Skin of body (tissue), 2 donors: Measurements from ENCODE around the gene STK11. TPM values are rescaled to one million over a fixed set of nuclear protein-coding genes. Genes with fewer than 3 reads are reported as not detected.
"Not testable (repeated sequence)": the region's sequence is repeated elsewhere in the genome, so short reads cannot be mapped to it uniquely, and the experiment has no call there.

ENCODE experiments used
- DNase-seq: peaks from one replicate; lab custom pipeline; 2025; lab: John Stamatoyannopoulos, UW
- total RNA-seq: library from RNA; depleted of rRNA; stranded (reverse); fragments of >200 nt; gene quantifications from one replicate; pipeline ENCODE4 v1.2.3, GENCODE V29; 2014

Gene STK11
- total RNA-seq, 1 donor from 2014 or later = 37.3 TPM

DNA sequence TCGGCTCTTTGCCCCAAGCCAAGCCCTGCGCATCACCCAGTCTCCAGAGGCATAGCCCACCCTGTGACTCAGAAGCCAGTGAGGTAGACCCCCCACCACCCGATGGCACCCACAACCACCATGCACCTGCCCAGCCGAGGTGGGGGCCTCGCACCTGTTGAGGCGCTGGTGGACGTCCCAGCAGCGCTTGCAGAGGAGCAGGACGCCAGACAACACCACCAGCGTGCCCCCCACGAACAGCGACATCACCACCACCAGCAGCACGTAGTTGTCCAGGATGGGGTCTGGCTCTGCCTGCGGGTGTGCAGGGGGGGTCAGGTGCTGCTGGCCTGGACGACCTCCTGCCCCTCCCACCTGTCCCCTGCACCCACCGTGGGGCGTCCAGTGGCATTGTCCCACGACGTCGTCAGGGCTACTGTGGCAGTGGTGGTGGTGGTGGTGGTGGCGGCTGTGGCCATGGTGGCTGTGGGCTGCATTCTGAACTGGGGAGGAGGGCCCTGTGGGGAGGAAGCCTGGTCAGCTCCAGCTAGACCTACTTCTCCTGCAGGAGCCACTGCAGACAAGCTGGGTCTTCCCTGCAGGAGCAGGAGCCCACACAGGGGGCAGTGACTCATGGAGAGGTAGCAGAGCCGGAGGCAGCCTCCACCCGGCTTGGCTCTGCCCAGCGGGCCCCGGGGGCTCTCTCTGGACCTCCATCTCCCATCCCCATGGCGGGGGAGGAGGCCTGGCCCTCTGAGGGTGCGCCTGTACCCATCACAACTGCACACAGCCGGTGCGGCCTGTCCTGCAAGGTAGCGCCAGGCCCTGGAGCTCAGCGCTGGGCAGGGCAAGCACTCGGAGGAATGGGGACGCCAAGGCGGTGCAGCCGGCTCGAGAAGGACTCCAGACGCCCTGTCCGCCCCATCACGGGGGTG, 30.3 kb downstream of the STK11 start:
- DNase-seq = no peak

DNA sequence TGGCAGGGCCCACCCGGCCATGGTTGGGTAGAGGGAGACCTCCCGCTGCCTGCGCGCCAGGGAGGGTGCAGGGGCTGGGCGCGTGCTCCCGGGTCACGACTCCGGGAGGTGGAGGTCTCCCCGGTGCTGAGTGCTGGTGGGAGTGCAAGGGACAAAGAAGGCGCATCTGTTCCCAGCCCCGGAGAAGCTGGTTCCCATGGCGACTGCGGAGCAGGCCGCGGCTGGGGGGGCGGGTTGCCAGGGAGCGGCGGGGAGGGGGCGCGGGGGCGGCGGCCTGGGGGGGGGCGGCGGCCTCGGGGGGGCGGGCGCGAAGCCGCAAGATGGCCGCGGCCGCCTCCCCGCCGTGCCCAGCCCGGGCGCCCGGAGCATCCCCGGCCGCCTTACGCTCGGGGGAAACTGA, 31.0 kb downstream of the STK11 start:
- no peak for DNase-seq

DNA sequence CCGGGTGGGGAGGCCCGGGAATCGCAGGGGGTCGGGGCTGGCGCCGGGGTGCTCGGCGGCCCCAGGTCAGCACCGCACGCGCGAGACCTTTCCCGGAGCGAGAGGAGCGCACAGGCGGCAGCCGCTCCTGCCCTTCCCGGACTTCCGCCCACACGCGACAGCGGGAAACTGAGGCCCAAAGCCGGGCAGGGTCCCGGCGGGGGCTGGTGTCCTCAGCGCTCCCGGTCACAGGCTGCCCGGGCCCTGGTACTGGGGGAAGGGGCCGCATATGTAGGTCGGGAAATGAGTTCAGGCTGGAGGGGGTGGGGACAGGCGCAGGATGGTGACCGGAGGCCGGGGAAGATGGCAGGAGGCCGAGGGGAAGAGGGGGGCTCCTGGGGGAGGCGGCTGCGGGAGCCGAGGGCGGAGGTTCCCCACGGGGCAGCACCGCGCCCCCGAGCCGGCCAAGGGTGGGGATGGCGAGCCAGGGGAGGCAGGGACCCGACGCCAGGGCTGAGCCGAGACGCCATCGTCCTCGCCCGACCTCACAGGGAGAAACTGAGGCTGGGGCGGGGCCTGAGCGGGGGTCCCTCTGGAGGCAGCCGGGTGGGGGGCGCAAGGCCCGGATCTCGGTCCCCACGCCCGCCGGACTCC, 31.6 kb downstream of the STK11 start:
- DNase-seq = no peak

GRCh38 chr19:1237754-1238368, 32.3 kb downstream of the STK11 start, which contains the start of gene CBARP:
CBARP (minus strand) TSS chr19:1238005; CDS start chr19:1236100, 1,905 bp downstream.
- DNase-seq = no peak

GRCh38 chr19:1238369-1239303, 33.1 kb downstream of the STK11 start:
- DNase-seq = no peak

DNA sequence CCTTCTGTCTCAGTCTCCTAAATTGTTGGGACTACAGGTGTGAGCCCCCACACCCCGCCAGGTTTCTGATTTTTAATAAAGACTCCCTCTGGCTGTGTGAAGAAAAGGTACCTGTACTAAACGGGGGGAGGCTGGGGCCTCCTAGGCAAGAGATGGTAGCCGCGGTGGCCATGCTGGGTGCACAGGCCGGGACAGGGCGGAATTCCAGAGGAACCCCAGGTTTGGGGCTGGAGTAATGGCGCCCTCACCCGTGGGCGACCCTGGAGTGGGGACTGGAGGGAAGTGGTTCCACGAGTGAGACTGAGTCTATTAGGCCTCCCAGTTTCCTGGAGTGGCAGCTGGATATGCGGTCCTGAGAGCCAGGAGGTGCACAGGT, 33.8 kb downstream of the STK11 start:
- DNase-seq = no peak

DNA sequence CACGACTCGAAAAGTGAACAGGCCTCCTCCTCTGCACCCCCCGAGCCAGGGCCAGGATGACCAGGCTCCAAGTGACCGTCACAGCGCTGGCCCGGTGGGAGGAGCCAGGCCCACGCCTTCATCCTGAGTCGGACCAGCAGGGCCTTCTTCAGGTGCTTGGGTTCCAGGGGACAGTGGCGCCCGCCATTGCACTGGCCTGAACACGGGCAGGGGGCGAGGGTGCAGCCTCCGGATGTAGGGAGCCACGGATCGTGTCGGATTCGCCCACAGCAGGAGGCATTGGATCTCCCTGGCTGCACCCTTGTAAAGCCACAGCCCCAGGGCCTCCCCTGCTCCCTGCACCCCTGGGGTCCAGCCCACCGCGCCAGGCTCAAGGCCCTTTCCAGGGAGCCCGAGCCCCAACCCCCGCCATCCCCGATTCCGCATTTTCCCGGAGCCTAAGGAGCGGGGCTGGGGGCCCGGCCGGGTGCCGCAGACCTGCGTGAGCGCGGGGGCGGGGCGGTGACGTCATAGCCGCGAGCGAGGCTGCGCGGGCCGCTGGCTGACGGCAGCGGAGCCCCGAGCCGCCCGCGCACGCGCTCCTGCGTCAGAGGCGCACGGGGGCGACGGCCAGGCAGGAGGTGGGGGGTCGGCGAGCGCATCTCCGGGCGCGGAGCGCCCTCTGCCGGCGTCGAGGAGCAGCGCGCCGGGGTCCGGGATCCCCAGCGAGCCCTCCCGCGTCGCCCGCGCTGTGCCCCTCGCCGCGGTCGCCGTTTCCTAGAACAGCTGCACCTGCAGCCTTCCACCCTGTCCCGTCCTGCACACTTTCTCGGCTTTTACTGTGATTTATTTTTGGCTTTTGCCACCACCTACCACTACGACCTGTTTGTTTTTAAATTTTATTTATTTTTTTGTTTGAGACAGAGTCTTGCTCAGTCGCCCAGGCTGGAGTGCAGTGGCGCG, 34.5 kb downstream of the STK11 start:
- DNase-seq = peak; percentile 94

DNA sequence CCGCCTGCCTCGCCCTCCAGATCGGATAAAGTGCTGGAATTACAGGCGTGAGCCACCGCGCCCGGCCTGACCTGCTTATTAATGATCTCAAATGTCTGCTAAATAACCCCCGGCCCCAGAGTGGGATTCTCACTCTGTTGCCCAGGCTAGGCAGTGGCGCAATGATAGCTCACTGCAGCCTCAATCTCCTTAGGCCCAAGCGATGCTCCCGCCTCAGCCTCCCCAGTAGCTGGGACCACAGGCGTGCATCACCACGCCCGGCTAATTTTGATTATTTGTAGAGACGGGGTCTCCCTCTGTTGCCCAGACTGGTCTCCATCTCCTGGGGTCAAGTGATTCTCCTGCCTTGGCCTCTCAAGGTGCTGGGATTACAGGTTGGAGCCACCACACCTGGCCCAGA, 35.3 kb downstream of the STK11 start:
- DNase-seq = no peak

DNA sequence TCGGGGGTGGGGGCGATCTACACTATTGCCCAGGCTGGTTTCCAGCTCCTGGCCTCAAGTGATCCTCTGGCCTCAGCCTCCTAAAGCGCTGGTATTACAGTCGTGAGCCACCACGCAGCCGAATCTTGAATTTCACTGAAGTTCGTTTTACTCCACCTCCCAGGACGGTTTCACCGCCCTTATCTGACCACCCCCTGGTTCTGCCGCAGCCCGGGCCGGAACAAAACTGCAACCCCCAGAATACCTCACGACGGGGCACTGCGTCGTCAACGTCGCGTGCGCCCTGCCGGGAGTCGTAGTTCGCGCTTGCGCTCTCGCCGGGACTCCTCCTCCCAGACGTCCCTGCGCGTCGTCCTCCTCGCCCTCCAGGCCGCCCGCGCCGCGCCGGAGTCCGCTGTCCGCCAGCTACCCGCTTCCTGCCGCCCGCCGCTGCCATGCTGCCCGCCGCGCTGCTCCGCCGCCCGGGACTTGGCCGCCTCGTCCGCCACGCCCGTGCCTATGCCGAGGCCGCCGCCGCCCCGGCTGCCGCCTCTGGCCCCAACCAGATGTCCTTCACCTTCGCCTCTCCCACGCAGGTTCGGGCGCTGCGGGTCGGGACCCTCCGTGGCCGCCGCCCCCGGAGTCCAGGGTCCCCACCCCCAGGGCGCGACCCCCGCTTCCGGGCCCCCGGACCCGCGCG, 36.0 kb downstream of the STK11 start, which contains the start of gene ATP5F1D:
TSS of gene ATP5F1D (plus strand) at position 335 of the 679 bp plus-strand sequence. CDS start at position 435, 100 bp downstream.
- DNase-seq = peak; percentile 91

DNA sequence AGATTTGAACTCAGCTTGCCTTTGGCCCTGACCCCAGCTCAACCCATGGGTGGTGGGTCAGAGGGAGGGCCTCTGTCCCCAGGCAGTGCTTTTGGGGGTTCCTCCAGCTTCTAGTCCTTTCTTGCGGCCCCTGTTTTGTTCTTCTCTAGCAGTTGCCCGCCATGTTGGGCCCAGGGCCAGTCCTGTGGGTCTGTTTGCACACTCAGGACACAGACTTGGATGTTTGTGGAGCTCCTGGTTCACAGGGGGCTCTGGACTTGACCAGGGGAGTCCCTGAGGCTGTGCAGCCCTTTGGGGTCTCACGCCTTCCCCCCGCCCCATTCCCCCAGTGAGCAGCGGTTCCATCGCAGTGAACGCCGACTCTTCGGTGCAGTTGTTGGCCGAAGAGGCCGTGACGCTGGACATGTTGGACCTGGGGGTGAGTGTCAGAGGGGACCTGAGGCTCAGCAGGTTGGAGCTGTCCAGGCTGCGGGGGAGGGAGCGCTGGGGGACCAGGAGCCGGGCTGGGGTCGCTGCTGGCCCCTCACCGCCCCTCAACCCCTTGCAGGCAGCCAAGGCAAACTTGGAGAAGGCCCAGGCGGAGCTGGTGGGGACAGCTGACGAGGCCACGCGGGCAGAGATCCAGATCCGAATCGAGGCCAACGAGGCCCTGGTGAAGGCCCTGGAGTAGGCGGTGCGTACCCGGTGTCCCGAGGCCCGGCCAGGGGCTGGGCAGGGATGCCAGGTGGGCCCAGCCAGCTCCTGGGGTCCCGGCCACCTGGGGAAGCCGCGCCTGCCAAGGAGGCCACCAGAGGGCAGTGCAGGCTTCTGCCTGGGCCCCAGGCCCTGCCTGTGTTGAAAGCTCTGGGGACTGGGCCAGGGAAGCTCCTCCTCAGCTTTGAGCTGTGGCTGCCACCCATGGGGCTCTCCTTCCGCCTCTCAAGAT, 38.5 kb downstream of the STK11 start:
- peak; percentile 63 for DNase-seq

DNA sequence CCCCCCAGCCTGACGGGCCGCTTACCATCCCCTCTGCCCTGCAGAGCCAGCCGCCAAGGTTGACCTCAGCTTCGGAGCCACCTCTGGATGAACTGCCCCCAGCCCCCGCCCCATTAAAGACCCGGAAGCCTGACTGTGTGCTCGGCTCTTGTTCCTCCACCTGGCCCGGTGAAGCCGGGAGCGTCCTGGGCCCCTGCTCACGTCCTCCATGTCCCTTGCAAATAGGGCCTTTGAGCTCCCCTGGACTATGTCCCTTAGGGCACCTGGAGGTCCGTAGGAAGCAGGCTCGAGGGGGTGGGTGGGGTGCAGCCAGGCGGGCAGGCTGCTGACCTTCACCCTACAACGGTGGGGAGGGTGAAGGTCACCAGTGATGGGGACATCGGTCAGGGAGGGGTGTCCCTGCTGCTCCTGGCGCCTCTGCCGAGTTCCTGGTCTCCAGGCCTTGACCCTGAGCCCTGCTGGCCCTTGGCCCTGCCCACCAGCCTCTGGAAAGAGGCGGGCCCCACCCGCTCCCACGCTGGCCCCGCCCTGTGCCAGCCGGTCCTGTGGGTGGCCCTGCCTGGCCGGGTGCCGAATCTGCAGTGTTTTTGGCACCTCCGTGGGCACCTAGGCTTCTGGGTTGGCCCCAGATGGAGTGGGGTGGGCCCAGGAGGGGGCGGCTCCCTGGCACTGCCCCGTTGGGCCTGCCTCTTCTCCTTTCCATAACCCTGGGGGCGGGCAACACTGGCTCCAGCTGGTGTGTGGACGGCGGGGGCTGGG, 39.3 kb downstream of the STK11 start:
- DNase-seq = no peak

DNA sequence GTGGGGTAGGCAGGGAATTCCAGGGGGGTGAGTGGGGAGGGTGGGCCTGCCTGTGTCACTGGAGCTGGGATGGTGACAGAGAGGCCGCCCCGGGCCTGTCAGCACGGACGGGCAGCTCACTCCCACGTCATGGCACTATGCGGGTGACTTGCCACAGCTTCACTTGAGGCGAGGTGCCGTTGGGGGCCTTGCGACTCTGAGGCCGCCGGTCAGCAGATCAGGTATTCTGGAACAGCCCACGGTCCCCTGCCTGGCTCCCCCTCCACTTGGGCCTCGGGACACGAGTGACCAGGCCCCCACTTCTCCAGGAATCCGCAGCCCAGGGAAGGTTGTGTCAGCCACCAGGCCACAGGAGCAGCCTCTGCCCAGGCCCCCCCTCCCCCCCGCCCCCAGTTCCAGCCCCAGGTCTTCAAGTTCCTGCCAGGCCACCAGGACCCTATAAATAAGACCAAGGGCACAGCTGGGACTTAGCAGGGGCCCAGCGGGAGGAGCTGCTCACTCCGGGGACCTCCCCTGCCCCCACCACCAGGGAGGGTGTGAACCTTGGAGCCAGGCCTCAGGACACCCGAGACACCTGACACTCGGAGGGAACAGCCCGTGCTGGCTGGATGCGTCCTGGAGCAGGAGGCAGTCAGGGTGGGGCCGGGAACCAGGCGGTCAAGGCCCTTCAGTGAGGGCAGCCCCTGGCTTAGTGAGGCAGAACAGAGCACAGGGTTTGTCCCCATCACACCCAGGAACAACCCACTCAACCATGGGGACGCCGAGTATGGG, 40.1 kb downstream of the STK11 start:
- no peak for DNase-seq

- not testable (repeated sequence) for DNase-seq
These were observed 40.9 kb downstream of the STK11 start for GRCh38 chr19:1246265-1247087.

DNA sequence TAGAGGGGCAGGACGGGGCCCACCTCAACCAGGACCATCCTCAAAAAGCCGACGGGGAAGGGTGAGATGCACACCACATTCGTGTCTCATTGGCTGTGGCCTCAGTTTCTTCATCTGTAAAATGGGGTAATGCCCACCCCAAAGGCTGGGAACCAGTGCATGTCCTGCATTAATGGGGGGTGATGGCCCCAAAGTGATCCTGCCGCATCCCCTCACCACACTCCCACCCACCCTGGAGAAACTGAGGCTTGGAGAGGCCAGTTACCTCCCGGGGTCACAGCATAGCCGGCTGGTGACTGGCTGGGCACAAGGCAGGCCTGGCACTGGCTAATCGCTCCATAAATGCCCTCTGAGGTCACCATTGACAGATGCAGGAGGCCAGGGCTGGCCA, 42.2 kb downstream of the STK11 start:
- no peak for DNase-seq

DNA sequence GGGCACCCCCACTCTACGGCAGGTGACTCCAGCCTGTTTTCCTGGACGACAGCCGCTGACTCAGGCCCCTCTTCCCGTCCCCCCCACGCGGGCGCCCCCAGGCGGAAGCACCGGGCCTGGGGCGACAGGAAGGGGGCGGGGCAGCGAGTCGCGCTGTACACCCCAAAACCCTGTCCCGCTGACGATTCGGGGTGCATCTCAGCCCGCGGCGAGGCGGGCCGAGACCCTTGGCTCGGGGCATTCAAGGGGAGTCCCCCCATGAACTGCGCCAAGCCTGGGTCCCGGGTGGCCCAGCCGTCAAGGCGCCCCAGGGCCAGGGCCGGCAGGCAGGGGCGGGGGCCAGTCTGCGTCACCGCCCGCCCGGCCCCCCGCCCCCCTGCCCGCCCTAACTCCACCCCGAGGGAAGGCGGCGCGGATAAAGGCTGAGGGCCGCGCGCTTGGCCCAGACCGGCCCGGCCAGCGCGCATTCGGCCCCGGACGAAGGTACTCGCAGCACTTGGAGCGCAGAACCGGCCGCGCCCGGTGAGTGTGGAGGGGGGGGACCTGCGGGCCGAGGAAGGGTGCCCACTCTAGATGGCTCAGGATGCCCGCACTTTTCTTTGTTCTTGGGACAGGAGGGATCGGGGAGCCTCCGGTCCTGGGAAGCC, 42.7 kb downstream of the STK11 start, which contains the start of gene MIDN:
TSS of gene MIDN (plus strand) at position 445 of the 647 bp plus-strand sequence. CDS start 1,714 bp downstream, outside the sequence.
- peak; percentile 63 for DNase-seq
